Activated CD4-positive, alpha-beta T cell treated with anti-CD3 and anti-CD28 coated beads, Interleukin-2, amount 10 ng/mL, durations not matched to agents 24 days and 14 days (primary cell): ENCODE measurements around the gene HERPUD2. TPM values are rescaled to one million over a fixed set of nuclear protein-coding genes. Genes with fewer than 3 reads are reported as not detected.

Experiments
- DNase-seq: peaks from one replicate; pipeline ENCODE4 v3.0.0; 2022
- H3K27ac Mint-ChIP-seq: one replicate; pipeline ENCODE4 v1.8.0; 2022; ENCODE audit warnings: mild to moderate bottlenecking, mixed read lengths
- H3K27me3 Mint-ChIP-seq: one replicate; pipeline ENCODE4 v1.8.0; 2022; ENCODE audit warnings: mixed read lengths
- H3K36me3 Mint-ChIP-seq: one replicate; pipeline ENCODE4 v1.8.0; 2022; ENCODE audit warnings: low read depth, mild to moderate bottlenecking, mixed read lengths
- H3K4me1 Mint-ChIP-seq: one replicate; pipeline ENCODE4 v1.8.0; 2021; ENCODE audit warnings: mixed read lengths
- H3K4me3 Mint-ChIP-seq: one replicate; pipeline ENCODE4 v1.8.0; 2022; ENCODE audit warnings: mild to moderate bottlenecking, moderate library complexity, mixed read lengths
- H3K9me3 Mint-ChIP-seq: one replicate; pipeline ENCODE4 v1.8.0; 2021; ENCODE audit warnings: mixed read lengths
- intact Hi-C: fragments of 100-400 bp; cut with micrococcal nuclease; formaldehyde crosslinking; loops from one replicate; pipeline ENCODE4 v1.15.1; 2023
- total RNA-seq: library from RNA; stranded (reverse); gene quantifications from 2 replicates; pipeline ENCODE4 v1.2.3, GENCODE V29; 2022

Gene HERPUD2
- total RNA-seq, 1 donor from 2014 or later = 20.3 TPM

DNA sequence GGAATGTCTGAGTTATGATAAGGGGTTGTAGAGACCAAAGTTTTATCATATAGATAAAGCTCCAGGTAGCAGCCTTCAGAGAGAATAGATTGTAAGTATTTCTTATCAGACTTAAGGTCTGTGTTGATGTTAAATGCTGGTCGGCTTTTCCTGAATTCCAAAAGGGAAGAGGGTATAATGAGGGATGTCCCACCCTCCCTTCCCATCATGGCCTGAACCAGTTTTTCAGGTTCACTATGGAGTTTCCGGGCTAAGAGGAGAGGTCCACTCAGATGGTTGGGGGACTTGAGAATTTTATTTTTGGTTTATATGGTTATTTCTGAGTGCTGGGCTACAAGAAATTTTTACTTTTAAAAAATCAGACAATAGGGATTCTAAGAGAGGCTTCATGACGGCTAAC lies 45.2 kb downstream of the HERPUD2 start:
- intact Hi-C loops = no loop called here
- Mint-ChIP-seq H3K27me3 (no peaks in the 10 kb centered on the region), H3K9me3 (peaks cover 14% of the 10 kb centered on the region), H3K27ac (no peak overlapping the region), H3K4me3 (no peak overlapping the region), H3K4me1 (peaks cover 29% of the 10 kb centered on the region), H3K36me3 (peaks cover 42% of the 10 kb centered on the region)
- DNase-seq = no peak

DNA sequence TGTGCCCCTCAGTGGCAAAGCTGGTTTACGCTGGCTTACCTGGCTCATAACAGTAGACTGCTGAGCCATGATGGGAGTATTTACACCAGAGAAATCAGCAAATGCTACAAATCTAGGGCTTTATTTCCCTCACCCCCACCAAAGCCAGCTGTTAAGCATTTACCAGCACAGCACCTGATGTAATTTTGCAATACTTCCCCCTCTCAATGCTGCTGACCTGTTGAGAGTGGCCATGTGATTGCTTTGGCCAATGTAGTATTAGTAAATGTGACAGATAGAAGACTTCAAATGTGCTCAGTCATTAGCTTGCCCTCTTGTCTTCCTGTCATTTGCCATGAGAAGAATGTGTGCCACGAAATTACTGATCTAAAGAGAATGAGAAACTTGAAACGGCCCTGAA lies 46.6 kb downstream of the HERPUD2 start:
- Mint-ChIP-seq H3K4me3 (no peak overlapping the region), H3K4me1 (peaks cover 29% of the 10 kb centered on the region), H3K36me3 (peaks cover 34% of the 10 kb centered on the region), H3K9me3 (peaks cover 11% of the 10 kb centered on the region), H3K27me3 (no peaks in the 10 kb centered on the region), H3K27ac (no peak overlapping the region)
- peak; percentile 28 for DNase-seq
- intact Hi-C loops = no loop called here

DNA sequence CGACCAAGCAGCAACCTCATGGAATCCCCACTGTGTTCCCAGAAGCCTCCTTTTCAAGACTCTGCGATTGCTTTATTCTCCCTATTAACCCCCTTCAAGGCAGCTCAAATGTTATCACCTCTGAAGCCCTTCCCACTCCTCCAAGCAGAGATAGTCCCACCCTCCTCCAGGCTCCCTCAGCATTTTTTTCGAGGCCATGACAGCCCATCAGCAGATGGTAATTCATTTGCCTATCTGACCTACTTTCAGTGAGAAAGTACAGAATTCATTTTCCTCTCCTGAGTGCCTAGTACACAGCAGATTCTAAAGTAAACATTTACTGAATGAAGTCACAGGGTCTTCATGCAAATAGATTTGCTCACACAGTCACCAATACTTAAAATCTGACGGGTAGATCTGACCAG lies 47.8 kb downstream of the HERPUD2 start:
- DNase-seq = peak; percentile 45
- Mint-ChIP-seq H3K4me1 (peaks cover 17% of the 10 kb centered on the region), H3K9me3 (peaks cover 4% of the 10 kb centered on the region), H3K4me3 (no peak overlapping the region), H3K36me3 (peaks cover 24% of the 10 kb centered on the region), H3K27ac (no peak overlapping the region), H3K27me3 (no peaks in the 10 kb centered on the region)
- intact Hi-C loops = no loop called here

DNA sequence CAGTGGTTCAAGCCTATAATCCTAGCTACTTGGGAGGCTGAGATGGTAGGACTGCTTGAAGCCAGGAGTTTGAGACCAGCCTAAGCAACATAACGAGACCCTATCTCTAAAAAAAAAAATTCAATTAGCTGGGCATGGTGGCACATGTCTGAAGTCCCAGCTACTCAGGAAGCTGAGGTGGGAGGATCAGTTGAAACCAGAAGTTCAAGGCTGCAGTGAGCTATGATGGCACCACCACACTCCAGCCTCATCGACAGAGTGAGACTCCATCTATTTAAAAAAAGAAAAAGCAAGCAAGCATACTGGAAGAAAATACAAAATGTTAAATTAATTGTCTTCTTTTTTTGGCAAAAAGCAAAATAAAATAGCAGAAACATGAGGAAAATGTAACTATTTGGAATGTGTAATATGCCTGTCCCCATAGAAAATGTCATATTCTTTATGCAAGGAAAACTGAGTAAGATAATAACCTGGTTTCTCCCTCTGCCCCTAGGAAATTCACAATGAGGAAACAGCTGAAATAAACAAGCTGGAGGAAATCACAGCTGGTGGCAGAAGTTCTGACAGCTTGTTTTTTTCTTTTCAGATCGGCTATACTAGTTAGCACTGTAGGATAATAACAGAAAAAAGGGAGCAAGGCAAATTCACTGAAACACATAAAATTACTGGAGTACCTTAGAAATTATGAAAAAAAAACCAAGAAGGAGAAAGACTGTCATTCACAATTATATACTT lies 48.5 kb downstream of the HERPUD2 start:
- peak; percentile 39 for DNase-seq
- H3K4me1 Mint-ChIP-seq = peaks cover 15% of the 10 kb centered on the region
- H3K27me3 Mint-ChIP-seq = no peaks in the 10 kb centered on the region
- intact Hi-C loops = no loop called here
- peaks cover 21% of the 10 kb centered on the region for H3K36me3 Mint-ChIP-seq
- H3K4me3 Mint-ChIP-seq = no peak overlapping the region
- H3K9me3 Mint-ChIP-seq = peaks cover 2% of the 10 kb centered on the region
- no peak overlapping the region for H3K27ac Mint-ChIP-seq

DNA sequence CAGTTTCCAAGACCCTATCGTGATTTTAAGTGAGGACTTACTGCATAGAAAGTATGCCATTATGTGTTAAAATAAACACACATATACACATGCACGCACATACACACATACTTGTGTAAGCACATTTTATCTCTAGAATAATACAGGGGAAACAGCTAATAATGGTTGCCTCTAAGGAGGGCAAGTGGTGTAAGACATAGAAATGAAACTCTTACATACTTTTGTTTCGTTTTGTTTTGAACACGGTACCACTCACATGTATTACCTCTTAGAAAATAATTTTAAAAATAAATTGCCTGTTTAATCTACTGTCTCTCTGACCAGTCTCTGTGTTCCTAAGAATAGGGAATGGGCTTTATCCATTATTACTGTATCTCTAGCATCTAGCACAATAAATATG lies 49.2 kb downstream of the HERPUD2 start:
- intact Hi-C loops = no loop called here
- Mint-ChIP-seq H3K27me3 (no peaks in the 10 kb centered on the region), H3K9me3 (no peaks in the 10 kb centered on the region), H3K4me1 (peaks cover 12% of the 10 kb centered on the region), H3K4me3 (no peak overlapping the region), H3K27ac (no peak overlapping the region), H3K36me3 (peaks cover 17% of the 10 kb centered on the region)
- peak; percentile 8 for DNase-seq

DNA sequence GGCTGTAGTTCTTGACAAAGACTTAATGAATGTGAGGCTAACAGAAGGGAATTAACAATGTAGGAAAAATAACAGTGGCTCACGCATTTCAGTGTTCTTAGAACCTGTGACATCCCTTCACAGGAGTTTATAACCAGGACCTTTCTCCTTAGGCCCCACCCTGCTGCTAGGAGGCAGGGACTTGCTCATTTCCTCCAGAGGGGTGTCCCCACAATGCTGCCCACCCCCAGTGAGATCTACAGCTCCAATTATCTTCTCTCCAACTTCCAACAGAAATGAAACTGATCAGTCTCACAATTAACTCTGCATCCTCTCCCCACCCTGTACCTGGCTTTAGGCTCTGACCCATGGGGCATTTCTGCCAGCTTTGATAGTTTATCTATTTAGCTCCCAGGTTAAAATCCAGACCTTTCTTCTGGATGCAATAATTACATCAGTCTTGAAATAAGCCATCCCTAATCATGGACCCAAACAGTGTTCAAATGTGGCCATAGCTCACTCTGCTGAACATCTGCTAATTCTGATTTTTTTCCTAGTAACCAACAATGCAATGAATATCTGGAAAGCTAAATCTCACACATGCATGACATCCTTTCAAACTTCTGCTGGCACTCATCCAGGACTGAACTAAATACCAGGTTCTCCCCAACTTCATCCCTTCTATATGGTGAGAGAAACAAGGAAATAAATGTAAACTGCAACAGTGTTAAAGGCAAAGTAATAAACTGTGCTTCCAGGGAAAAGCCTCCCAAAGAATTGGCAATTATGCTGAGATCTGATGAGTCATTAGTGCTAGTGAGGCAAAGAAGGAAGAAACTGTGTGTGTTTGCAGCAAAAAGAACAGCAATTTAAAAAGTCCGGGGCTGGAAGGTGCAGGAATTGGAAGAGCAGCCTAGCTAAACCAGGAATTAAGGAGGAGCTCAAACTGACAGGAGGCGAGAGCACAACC lies 64.6 kb downstream of the HERPUD2 start:
- Mint-ChIP-seq H3K4me3 (no peak overlapping the region), H3K36me3 (peaks cover 23% of the 10 kb centered on the region), H3K27ac (no peak overlapping the region), H3K9me3 (no peaks in the 10 kb centered on the region), H3K27me3 (no peaks in the 10 kb centered on the region), H3K4me1 (no peaks in the 10 kb centered on the region)
- peak; percentile 51 for DNase-seq
- intact Hi-C loops = loop anchor here (5.0 kb wide), 1 partner anchor 277 kb away; no protein-coding TSS in a partner anchor

DNA sequence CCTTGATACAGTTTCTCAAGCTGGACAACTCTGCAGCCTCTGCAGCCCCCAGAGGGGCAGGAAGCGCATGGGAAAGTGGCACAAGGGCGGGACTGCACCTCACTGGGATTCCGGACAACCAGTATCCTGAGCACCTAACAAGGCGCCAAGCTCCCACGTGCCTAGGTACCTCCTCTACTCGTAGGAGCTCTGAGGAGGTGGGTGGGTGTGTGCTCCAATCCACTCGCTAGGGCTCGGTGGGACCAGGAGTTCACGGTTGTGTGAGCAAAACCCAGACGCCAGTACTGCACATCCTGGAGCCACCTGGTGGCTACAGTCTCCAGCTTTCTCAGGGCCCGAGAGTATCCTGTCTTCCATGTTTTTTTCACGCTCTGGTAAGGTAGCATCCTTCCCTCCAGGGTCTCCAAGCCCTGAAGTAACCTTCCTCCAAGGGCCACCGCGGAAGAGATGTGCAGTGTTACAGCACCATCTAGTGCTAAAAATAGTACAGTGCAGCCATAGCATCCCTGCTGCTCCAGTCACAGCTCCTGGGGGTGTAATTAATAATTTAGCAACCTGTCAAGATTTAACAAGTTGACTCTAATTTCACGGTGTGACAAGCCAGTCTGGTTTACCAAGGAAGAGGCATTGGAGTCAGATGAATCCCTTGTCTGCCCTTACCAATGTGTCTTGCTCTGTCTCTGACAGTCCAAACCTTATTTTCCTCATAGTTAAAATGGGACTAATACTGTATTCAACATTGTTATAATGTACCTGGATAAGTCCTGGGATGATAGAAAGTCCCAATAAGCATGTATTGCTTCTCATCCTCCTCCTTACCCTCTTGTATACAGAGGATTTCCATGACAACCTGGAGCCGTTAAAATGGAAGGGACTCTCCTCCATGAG lies 70.4 kb downstream of the HERPUD2 start:
- intact Hi-C loops = loop anchor here (1.0 kb wide), 1 partner anchor 199 kb away; no protein-coding TSS in a partner anchor
- H3K4me1 Mint-ChIP-seq = peaks cover 2% of the 10 kb centered on the region
- DNase-seq = peak; percentile 78
- no peaks in the 10 kb centered on the region for H3K9me3 Mint-ChIP-seq
- peaks cover 3% of the 10 kb centered on the region for H3K36me3 Mint-ChIP-seq
- peaks cover 4% of the 10 kb centered on the region for H3K27me3 Mint-ChIP-seq
- no peak overlapping the region for H3K27ac Mint-ChIP-seq
- no peak overlapping the region for H3K4me3 Mint-ChIP-seq

DNA sequence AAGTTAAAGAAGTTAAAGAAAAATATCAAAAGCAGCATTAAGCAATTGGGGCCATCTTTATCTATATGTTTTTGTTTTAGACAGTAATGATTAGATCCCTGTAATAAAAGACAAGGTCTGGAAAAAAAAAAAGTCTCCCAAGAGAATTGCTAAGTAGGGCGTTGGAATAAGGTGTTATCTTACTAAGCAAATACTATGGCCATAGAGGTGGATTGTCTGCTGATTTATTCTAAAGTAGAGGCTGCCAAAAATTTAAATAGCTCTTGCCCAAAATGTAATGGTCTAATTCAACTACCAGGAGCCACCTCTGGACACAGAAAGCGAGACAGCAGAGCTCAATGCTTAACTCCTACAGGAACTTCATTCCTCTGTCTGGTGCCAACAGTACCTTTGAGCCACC lies 71.6 kb downstream of the HERPUD2 start:
- Mint-ChIP-seq H3K27me3 (peaks cover 8% of the 10 kb centered on the region), H3K9me3 (no peaks in the 10 kb centered on the region), H3K36me3 (peaks cover 3% of the 10 kb centered on the region), H3K4me3 (no peak overlapping the region), H3K27ac (no peak overlapping the region), H3K4me1 (peaks cover 2% of the 10 kb centered on the region)
- intact Hi-C loops = no loop called here
- DNase-seq = peak; percentile 21

DNA sequence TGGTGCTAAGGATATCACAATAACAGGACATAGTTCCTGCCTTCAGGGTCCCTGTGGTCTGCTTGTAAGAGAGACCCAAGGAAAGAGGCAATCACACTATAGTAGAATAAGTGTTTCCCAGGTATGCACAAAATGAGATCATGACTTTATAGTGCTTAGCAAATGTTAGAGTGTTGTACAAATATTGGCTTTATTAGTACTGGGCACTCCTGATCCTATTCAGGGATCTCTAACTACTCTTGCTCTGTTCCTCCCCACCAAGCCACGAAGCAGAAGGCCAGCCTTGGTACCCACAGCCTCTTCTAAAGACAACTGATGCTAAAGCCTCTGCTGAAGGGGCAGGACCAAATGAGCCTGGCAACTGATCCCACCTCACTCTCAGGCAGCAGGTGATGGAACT lies 75.1 kb downstream of the HERPUD2 start:
- intact Hi-C loops = no loop called here
- H3K4me3 Mint-ChIP-seq = no peak overlapping the region
- no peak overlapping the region for H3K27ac Mint-ChIP-seq
- peaks cover 8% of the 10 kb centered on the region for H3K27me3 Mint-ChIP-seq
- peaks cover 2% of the 10 kb centered on the region for H3K4me1 Mint-ChIP-seq
- no peaks in the 10 kb centered on the region for H3K36me3 Mint-ChIP-seq
- DNase-seq = peak; percentile 34
- H3K9me3 Mint-ChIP-seq = no peaks in the 10 kb centered on the region

DNA sequence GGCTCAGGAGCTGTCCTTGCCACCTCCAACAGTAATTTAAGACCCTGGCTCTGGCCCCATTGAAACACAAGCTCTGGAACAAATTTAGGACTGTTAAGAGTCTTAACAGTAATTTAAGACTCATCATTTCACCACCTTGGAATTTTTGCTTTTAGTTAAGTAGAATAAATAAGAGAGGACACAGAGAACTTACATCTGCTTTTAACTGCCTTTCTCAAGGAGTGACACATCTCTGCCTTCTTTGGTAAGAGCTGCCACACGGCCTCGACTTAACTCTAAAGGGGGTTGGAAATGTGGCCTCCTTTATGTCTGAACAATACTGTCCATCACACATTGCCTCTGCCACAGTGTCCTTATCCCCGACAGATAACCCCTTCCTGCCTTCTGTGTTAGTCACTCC lies 77.9 kb downstream of the HERPUD2 start:
- H3K9me3 Mint-ChIP-seq = no peaks in the 10 kb centered on the region
- H3K27ac Mint-ChIP-seq = no peak overlapping the region
- H3K4me1 Mint-ChIP-seq = no peaks in the 10 kb centered on the region
- H3K4me3 Mint-ChIP-seq = no peak overlapping the region
- no peaks in the 10 kb centered on the region for H3K36me3 Mint-ChIP-seq
- intact Hi-C loops = no loop called here
- peaks cover 4% of the 10 kb centered on the region for H3K27me3 Mint-ChIP-seq
- peak; percentile 43 for DNase-seq

DNA sequence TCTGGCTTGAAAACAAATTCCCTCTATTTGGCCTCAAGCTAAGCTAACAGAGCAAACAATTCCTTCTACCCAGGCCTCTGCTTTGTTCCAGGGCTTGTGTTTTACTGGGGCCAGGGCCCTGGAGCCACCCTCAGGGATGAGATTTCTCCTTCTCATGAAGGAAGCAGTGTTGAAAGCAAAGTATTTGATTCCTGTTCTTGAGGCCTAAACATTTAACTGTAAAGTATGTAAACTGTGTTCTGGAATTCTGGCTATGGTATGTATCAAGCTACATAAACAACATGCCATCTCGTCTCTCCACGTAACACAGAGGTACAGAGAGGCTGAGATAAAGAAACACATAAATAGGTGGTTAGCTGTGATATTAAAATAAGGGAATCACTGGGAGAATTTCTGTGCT lies 81.8 kb downstream of the HERPUD2 start:
- intact Hi-C loops = no loop called here
- Mint-ChIP-seq H3K27ac (no peak overlapping the region), H3K4me1 (no peaks in the 10 kb centered on the region), H3K27me3 (no peaks in the 10 kb centered on the region), H3K36me3 (no peaks in the 10 kb centered on the region), H3K4me3 (no peak overlapping the region), H3K9me3 (no peaks in the 10 kb centered on the region)
- peak; percentile 10 for DNase-seq

DNA sequence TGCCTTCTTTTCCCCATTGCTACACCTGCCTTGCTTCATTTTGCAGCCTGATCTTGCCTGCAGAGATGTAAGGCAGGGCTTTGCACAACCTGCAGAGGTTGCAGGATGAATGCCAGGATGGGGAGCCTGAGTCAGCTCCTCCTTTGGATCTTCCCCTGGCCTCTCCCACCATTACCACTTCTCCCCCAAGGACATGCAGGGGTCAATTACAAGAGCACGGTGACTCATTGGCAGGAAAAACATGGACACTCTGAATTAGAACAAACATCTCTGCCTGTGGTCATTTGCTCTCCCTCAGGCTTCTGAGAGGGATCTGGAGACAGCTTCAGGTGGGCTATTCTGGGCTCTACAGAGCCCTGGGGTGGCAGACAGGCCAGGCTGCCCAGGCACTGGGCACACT lies 89.2 kb downstream of the HERPUD2 start:
- Mint-ChIP-seq H3K27ac (no peak overlapping the region), H3K36me3 (no peaks in the 10 kb centered on the region), H3K4me3 (no peak overlapping the region), H3K4me1 (no peaks in the 10 kb centered on the region), H3K27me3 (peaks cover 2% of the 10 kb centered on the region), H3K9me3 (no peaks in the 10 kb centered on the region)
- peak; percentile 44 for DNase-seq
- intact Hi-C loops = no loop called here

DNA sequence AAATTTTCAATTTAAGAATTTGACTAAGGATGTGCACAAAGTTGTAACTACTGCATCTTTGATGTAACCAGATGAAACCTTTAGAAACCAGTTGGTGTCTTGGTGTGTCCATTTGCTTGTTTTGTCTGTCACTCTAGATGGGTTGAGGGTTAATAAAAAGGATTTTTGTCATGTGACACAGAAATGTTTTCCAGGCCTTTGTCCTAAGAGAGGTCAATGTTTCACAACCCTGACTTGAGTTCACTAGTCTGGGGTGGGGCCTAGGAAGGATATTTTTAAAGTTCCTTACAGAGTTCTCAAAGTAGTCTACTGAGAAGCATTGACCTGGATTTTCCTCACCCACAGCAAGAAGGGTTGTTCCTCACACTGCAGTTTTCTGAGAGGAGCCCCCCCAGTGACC lies 90.3 kb downstream of the HERPUD2 start:
- no peak overlapping the region for H3K4me3 Mint-ChIP-seq
- peaks cover 2% of the 10 kb centered on the region for H3K27me3 Mint-ChIP-seq
- H3K27ac Mint-ChIP-seq = no peak overlapping the region
- no peak for DNase-seq
- no peaks in the 10 kb centered on the region for H3K9me3 Mint-ChIP-seq
- H3K4me1 Mint-ChIP-seq = no peaks in the 10 kb centered on the region
- intact Hi-C loops = no loop called here
- no peaks in the 10 kb centered on the region for H3K36me3 Mint-ChIP-seq
